Prostate gland (tissue), 2 donors: Measurements from ENCODE around the gene CDC40.

Experiments
- CTCF ChIP-seq, 4 experiments: fragments of 200-600 bp in 2 of 4; fragments of 450-650 bp in 2 of 4; sonication (generic) in 2 of 4; IDR thresholded peaks; 1 replicate in 3 of 4; 2 replicates in 1 of 4; pipeline ENCODE4 v1.5.1; 2016 to 2019; ENCODE audit warnings: antibody characterized with exemption in 4 of 4, mild to moderate bottlenecking in 2 of 4, moderate library complexity in 2 of 4
- POLR2A ChIP-seq: fragments of 450-650 bp; IDR thresholded peaks from one replicate; pipeline ENCODE4 v1.6.1; 2016; ENCODE audit warnings: antibody characterized with exemption, mild to moderate bottlenecking

DNA sequence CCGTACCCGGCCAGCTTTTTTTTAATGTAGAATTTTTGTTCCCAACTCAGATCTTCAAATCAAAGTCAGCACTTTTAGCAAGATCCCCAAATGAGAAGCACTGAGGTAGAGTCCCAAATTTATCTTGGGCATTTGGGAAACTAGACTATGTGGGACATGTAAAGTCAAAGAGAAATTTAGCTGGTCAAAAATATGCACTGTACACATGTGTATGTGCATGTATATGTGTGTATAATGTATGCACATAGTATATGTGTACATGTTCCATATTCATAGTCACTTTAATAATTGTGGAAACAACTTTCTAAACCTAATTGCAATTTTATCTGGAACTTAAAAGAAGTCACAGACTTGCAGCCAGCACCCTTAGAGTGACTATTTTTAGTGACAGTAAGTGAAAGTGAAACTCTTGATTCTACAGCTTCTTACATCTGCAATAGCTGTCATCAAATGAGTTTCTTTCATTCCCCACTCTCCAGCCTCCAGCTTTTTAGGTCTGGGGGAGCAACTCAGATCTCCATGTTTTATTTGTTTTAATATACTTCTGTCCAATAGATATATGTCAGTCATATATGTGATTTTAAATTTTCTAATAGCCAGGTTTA, 53.6 kb downstream of the CDC40 start:
- TF ChIP-seq CTCF (IDR thresholded peaks at IDR 0.05) = no peak
- no peak for TF ChIP-seq POLR2A
